Measurements from ENCODE around the gene ATXN2. TPM values are rescaled to one million over a fixed set of nuclear protein-coding genes. Genes with fewer than 3 reads are reported as not detected.
"Not testable (repeated sequence)": the region's sequence is repeated elsewhere in the genome, so short reads cannot be mapped to it uniquely, and the experiment has no call there.

Gene ATXN2
- total RNA-seq, 1 donor from 2014 or later = 63.9 TPM

DNA sequence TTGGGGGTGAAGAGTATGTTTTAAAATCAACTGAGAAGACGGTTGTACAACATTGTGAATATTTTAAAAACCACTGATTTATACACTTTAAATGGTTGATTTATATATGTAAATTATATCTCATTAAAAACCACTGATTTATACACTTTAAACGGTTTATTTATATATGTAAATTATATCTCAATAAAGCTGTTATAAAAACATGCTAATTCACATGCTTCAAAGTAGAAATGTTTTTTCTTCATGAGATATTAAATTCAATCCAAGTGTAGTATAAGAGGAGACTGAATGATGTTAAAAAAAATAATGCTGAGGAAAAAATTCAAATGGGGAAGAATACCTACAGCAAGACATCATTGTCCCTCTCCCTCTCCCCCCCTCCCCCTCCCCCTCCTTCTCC is 92.9 kb downstream of the ATXN2 start:
- no peak for DNase-seq (ENCODE audit: low spot score)

DNA sequence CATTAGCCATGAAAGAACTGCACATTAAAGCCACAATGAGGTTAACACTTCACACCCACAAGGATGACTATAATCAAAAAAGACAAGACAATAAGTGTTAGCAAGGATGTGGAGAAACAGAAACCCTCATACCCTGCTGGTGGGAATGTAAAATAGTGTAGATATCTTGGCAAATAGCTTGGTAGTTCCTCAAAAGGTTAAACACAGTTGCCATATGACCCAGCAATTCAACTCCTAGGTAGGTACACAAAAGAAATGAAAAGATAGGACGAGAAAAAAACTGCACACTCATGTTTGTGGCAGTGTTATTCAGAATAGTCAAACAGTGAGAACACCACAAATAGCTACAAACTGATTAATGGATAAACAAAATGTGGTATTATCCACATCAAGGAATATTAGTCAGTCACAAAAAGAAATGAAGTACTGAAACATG is 93.5 kb downstream of the ATXN2 start:
- no peak for DNase-seq (ENCODE audit: low spot score)

DNA sequence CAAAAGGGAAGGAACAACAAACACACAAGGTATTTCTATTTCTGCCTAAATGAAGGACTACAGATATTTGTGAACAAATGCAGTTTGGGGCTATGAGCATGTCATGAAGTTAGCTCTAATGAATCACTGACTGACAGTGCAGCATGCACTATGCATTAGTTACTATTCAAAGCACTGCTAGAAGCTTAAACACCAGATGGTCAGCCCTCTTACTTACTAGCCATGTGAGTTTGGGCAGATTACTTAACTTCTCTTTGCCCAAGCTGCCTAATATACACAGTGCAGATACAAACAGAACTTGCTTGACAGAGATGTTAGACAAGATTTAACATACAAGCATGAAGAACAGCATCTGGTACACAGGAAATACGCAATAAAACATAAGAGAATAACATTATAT is 96.0 kb downstream of the ATXN2 start:
- DNase-seq (ENCODE audit: low spot score) = no peak

DNA sequence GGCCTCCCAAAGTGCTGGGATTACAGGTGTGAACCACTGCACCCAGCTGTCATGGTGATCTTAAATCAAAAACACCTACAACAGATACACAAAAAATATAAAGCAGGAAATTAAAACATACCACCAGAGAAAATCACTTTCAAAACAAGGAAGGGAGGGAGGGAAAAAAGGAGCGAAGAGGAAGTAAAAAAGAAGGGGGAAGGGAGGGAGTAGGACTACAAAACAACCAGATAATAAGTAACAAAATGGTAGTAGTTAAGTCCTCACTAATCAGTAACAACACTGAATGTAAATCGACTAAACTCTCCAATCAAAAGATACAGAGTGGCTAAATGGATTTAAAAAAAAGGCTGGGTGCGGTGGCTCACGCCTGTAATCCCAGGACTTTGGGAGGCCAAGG is 104.4 kb downstream of the ATXN2 start:
- DNase-seq (ENCODE audit: low spot score) = no peak

DNA sequence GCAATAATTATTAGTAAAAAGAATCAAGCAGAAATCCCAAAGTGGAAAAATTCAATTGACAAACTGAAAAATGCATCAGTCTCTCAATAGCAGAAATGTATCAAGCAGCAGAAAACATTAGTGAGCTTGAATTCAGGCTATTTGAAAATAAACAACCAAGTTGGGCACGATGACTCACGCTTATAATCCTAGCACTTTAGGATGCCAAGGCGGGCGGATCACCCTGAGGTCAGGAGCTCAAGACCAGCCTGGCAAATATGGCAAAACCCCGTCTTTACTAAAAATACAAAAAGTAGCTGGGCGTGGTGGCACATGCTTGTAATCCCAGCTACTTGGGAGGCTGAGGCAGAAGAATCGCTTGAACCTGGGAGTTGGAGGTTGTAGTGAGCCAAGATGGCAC is 106.1 kb downstream of the ATXN2 start:
- not testable (repeated sequence) for DNase-seq (ENCODE audit: low spot score)

DNA sequence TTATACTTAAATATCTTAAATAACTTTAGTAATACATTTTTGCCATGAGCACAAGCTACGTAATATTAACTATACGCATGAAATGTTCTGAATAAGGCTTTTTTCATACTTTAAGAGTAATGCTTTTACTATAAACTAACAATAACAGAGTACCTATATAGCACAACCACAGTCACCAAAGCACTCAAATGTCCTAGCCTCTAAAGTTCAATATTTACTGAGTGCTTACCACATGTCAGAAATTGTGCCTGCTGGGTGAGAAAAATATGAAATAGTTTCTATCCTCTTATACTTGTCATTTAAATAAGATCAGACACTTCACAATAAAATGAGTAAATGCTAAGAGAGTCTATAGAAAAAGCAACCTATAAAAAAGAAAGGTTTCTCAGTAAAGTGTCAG is 110.3 kb downstream of the ATXN2 start:
- no peak for DNase-seq (ENCODE audit: low spot score)

DNA sequence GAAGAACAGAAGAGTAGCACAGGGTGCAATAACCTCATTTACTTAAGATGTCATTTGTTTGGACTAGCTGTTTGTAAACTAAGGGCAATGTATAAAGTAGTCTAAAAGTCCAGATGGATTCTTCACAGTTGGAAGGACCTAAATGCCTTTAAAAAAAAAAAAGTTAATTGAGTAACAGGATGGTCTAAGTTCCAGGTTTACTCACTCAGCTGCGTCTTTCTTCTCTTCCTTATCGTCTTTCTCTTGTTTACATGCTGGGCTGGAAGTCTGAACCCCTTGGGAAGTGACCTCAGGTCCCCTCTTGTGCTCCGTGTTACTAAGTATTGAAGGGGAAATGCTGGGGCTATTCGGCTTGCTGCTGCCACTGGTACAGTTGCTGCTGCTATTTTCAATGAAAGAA is 110.8 kb downstream of the ATXN2 start:
- DNase-seq (ENCODE audit: low spot score) = no peak

DNA sequence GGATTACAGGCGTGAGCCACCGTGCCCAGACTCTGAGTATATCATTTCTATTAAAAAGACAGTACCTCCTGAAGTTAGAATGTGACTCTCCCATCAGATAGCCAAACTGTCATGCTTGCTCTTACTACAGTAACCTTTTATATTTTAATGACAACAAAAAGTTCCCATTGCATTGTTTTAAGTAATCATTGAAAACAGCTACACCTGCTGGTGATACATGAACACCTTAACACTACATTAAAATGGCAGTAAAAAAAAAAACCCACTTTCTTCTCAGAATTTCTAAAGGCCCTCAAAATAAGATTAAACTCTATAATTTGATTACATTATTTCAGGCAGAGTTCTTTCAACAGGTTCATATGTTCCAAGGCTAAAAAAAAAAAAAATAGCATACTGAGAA is 116.7 kb downstream of the ATXN2 start:
- no peak for DNase-seq (ENCODE audit: low spot score)

DNA sequence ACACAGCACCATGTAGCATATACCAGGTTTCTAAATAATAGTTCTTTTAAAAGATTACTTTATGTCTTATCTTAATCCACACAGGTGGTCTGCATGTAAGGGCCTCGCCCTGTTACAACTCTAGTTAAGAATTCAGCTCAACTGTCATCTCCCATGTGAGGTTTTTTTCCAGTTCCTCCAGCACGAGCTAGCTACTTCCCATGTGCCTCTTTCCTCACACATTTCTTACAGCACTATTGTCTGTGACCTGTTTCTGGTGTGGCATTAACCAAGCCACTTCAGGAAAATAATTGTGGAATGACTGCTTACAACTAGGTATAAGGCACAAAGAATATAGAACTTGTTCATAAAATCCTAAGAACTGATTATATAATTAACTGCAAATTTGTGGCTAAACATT is 127.9 kb downstream of the ATXN2 start:
- no peak for DNase-seq (ENCODE audit: low spot score)

DNA sequence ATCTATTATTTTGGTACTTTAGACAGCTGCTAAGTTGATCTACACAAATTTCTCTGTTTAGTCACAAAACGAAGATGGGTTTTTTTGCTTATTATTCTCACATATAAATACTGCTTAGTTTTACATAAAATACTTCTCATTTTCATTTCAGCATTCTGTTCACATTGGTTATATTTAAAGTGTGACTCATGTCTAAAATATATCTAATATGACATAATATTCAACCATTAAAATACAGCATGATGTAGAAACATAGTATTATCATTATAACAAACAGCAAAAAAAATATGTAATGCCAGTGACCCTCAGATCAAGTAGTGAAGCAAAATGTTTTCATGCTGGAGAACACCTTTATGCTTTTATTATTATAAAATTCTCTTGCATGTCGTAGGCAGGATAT is 129.7 kb downstream of the ATXN2 start:
- DNase-seq (ENCODE audit: low spot score) = no peak

DNA sequence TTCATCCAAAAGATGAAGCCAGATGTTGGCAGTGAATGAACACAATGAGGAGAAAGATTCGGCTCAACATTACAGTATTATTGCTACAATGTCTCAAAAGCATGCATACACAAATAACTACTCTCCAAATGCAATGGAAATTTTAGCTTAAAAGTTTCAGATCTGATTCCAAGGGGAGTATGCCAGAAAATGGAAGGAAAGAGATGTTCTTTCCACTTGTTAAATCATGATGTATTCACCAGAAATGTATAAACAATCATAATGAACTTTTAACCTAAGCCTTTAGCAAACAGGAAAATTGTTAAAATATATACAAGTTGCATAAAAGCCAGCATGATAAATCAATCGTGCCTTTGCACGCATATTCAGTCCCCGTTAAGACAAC is 131.3 kb downstream of the ATXN2 start:
- DNase-seq (ENCODE audit: low spot score) = no peak

DNA sequence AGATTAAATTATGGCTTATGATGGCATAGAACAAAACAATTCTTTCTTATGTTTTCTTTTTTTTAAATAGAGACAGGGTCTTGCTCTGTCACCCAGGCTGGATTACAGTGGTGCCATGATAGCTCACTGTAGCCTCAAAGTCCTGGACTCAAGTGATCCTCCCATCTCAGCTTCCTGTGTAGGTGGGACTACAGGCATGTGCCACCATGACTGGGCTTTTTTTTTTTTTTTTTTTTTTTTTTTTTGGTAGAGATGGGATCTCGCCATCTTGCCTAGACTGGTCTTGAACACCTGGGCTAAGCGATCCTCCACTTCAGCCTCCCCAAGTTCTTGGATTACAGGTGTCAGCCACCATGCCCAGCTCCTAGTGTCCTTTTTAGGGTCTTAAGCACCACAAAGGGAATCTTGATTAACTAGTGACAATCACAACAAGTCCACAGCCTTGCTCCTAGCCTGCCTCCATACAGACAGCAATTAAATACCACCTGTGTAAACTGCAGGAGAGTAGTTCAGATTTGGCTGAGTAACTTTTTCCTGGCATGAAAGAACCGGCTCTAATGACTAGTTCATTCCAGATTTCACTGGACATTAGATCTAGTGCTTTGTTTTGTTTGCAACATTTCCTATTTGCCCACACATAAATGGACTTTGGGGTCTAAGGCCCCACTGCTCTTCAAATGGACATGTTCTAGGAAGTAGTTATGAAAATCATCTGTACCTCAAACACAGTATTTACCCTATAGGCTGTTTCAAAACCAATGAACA is 131.8 kb downstream of the ATXN2 start:
- no peak for DNase-seq (ENCODE audit: low spot score)

DNA sequence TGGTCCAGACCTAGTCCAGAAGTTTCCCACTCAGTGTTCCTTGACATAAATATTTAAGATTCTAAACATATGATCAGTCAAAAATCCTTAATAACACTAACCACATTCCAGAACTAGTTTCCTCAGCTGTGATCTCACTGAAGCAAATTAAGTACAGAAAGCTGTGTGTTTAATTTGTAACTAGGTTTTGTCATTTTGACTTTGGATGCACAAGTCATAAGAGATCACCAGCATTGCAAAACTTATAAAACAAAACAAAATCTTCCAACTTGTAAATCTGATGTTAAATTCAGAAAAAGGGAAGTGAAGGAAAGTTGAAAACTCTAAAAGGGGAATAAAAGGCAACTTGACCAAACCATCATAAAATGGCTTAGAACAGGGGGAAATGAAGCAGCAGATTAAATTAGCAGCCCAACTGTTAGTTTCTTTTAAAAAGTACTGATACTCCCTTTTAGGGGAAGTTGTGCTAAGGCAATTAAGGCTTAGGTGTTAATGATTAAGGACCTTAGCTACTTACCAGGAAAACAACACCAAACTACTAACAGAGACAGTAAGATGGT is 136.8 kb downstream of the ATXN2 start:
- DNase-seq (ENCODE audit: low spot score) = no peak

DNA sequence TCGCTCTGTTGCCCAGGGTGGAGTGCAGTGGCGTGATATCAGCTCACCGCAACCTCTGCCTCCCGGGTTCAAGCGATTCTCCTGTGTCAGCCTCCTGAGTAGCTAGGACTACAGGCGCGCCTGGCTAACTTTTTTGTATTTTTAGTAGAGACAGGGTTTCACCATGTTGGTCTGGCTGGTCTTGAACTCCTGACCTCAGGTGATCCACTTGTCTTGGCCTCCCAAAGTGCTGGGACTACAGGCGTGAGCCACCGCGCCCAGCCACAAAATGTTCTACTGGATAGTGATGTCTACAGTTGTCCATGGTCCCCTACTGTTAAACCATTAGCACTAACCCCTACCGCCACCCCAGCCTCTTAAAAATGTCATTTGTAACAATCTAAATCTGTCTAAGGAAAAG is 139.0 kb downstream of the ATXN2 start:
- DNase-seq (ENCODE audit: low spot score) = not testable (repeated sequence)

DNA sequence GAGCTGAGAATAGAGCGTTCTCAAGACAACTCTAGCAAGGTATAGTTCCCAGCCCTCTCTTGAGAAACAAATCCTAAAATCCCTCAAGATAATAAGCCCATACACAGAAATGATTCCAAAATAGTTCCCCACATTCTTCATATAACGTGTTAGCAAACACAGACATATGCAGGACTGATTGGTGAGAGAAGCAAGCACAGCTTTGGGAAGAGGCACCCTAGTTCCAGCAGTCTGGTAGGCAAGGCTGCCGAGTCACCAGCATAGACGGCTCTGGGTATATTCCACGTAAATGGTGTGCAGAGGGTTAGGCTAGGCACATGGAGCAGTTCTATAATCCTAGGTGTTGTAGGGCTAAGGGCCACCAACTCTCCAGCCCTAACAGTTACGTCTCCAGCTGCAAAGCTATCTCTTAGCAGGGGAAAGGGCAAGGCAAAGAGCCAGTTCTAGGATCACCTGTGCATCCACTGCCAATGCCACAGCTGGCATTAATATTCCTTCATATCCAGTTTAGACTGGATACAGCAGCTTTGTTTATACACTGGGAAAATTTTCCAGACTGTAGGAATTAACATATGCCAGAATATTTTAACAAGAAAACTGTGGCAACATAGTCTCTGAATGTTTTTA is 140.5 kb downstream of the ATXN2 start:
- no peak for DNase-seq (ENCODE audit: low spot score)

DNA sequence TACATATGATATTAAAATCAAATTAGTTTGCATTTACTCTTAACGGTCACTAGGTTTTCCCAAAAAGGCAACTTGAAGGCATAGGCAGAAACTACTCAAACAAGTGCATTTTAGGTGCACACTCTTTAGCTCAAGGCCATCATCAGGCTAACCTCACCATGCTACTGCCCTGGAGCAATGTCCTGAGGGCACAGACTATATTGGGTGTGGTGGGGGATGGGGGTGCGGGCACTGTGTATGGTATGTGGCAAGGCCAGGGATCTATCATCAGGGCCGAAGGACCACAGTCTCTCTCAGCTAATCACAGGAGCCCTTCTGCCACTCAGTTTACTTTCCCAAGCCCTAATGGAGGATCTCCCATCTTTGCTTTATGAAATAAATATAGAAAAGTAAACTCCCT is 141.5 kb downstream of the ATXN2 start:
- DNase-seq (ENCODE audit: low spot score) = no peak

DNA sequence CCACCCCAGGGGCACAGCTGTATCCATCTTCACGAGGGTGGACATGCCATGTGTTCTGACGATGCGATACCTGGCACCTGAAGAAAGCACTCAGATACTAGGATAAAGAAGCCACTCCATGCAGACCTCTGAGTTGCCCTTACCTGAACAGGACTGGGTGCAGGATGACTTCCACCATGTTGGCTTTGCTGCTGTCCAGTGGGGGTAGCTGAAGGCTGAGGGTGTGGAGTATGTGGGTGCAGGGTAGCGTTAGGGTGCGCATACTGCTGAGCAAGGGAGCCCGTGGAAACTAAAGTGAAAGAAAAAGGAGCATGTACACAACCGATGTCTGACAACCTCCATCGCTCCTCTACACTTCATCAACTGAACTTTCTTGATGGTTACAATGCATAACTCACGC is 142.0 kb downstream of the ATXN2 start:
- no peak for DNase-seq (ENCODE audit: low spot score)

DNA sequence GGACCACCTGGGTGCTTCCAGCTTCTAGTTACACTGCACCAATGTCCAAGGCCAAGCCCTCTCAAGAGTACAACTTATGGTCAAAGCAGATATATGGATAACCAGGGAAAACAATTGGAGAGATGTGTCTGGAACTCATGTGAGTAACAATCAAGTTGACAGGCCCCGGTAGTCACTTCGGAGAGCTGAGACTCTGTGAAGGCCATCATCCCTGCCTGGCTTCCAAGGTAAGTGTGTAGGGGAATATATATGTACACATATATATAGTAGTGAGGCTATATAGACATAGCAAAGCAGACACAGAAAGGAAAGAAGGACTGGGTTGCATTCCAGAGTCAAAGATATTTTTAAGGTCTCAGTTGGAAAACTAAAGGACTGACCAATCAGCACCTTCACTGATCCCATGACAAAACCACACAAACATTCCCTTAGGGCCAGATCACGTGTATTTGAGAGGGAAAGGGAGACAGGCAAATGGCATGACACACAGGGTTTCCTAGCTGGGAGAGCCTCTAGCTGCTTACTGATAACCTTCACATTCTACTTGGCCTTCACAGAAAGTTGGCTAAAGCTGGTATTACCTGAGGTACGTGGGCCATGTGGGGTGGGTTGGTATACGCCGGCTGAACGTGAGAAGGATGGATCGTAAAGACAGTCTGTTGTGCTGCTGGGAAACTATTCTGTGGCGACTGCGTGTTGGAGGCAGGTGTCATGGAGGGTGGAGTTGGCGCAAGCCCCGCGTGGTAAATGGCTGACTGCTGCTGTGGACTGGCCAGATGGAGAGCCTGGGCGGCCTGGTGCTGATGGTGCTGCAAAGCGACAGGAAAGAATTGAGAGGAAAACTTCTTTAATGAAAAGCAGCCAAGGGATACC is 143.4 kb downstream of the ATXN2 start:
- no peak for DNase-seq (ENCODE audit: low spot score)

DNA sequence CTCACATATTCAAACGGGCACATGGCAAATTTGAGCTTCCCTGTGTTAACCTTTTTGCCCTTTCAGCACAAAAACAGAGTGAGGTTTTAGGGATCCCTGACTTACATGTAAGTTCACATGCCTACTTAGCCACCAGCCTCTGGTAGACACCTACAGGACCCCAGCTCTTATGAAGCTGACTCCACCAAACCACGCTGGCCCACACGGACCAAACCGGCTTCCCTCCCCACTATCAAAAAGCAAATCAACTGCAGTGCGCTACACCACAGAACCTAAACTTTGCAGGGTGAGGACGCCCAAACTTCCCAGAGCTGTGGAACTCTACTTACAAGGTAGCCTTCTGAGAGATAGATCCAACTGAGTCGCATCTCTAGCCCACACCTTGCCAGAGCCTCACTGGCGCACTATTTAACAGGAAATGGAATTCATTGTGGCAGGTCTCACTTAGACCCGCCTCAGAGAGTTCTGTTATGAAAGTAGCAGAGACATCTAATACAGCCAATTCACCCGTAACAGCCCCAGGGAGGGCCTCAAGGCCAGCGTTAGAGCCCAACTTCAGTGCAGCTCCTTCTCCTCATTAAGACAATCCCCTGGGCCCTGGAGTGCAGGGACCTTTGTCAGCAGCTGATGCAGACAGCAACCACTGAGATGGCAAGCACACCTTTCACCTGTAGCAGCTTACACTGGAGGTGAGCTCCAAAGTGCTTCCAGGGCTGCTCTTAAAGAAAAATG is 144.2 kb downstream of the ATXN2 start:
- no peak for DNase-seq (ENCODE audit: low spot score)

DNA sequence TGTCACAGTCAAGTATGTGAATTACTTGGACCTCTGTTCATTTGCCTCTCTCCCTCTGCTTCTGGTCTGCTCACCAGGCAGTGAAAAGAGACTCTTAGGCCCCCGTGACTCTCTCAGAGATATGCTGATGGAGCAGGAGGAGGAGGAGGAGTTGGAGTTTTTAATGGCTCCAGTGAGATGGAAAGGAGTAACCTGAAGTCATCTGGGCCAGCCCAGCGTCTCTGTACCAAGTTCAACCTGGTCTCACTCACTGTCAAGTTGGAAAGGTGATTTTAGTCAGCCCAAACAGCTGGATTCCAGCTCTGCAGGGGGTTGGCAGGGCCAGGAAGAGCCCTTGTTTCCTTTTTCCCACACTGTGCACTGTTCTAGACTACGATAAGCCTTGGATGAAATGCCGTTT is 144.8 kb downstream of the ATXN2 start:
- DNase-seq (ENCODE audit: low spot score) = no peak

DNA sequence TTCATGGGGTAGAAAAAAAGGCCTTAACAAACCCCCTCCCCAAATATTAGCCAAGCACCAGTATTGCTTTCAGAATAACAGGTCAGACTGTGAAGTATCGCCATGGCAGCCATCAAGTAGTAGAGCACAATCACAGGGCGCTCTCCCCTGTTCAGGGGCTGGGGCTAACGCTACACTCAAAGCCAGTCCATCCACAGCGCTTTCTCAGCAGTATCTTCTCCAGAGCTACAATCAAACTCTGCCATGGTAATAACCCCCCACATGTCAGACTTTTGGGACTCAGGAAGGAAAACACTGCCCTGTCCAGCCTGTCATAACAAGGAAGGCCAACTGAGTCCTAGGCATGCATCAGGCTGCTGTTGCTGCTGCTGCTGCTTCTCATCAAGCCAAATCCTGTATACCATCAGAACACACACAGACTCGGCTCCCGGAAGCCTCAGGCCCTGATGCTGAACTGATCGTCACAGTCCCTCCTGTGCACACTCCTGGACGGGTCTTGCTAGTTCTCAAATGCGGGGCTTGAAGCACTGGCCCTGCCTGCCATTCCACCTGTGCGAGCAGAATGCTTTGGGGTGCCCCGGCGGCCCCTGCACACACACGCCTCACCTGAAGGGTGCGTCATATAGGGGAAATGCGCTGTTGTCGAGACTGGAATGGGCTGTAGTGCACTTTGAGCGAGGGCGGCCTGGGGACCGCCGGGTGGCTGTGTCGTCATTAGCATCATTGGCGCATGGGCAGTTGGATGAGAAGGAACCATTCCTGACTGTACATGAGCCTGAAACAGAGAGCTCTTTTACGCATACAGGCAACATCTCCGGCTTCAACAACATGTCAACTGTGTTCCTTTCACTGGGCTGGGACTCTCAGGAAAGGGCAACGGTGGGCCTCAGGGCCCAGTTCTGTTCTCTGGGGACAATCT is 145.8 kb downstream of the ATXN2 start:
- DNase-seq (ENCODE audit: low spot score) = peak; percentile 8

Data from mucosa of gallbladder (tissue), 1 donor.